SH-SY5Y (cell line): Measurements from ENCODE around the gene EMSY.

ENCODE experiments used
- GATA2 ChIP-seq: IDR thresholded peaks from 2 replicates; pipeline ENCODE4 v1.6.1; 2011; ENCODE audit warnings: mild to moderate bottlenecking, low read depth, low read length
- GATA3 ChIP-seq: IDR thresholded peaks from 2 replicates; pipeline ENCODE4 v1.6.1; 2011; ENCODE audit warnings: low read depth, mild to moderate bottlenecking, low read length, moderate library complexity

DNA sequence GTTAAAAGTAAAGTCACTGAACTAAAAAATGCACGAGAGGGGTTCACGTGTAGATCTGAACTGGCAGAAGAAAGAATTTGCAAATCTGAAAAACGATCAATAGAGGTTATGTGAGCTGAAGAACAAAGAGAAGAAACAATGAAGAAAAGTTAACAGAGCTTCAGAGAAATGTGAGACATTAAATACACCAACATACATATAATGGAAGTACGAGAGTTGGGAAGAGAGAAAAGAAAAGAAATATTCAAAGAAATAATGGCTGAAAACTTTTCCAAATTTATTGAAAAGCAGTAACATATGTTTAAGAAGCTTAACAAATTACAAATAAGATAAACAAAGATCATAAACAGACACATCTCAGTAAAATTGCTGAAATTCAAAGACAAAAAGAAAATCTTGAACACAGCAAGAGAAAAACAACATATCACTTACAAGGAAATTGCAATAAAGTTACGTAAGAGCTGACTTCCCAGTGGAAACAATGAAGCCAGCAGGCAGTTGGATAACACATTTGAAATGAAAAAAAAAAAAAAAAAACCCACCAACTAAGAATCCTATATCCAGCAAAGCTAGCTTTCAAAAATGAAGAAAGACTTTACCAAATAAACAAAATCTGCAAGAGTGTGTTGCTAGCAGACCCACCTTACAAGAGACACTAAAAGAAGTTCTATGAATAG is 56.8 kb downstream of the EMSY start:
- TF ChIP-seq GATA3 (no peak), GATA2 (no peak)
